ENCODE data around the gene ITGA2.
"Not testable (repeated sequence)": the region's sequence is repeated elsewhere in the genome, so short reads cannot be mapped to it uniquely, and the experiment has no call there.

ITGA2 gene

GRCh38 chr5:52961274-52961681, 27.9 kb upstream of the ITGA2 start:
- DNase-seq (ENCODE audit: low read depth in 1 of 2, low spot score in 1 of 2): no peak
- Histone ChIP-seq H3K27me3 (ENCODE audit: insufficient read depth, poor library complexity, severe bottlenecking) (no peaks in the 10 kb centered on the region), H3K27ac (replicated peaks) (no peak overlapping the region), H3K4me3 (replicated peaks; ENCODE audit: insufficient read depth, low read length) (no peak overlapping the region)
- TF ChIP-seq, protein P1, sequence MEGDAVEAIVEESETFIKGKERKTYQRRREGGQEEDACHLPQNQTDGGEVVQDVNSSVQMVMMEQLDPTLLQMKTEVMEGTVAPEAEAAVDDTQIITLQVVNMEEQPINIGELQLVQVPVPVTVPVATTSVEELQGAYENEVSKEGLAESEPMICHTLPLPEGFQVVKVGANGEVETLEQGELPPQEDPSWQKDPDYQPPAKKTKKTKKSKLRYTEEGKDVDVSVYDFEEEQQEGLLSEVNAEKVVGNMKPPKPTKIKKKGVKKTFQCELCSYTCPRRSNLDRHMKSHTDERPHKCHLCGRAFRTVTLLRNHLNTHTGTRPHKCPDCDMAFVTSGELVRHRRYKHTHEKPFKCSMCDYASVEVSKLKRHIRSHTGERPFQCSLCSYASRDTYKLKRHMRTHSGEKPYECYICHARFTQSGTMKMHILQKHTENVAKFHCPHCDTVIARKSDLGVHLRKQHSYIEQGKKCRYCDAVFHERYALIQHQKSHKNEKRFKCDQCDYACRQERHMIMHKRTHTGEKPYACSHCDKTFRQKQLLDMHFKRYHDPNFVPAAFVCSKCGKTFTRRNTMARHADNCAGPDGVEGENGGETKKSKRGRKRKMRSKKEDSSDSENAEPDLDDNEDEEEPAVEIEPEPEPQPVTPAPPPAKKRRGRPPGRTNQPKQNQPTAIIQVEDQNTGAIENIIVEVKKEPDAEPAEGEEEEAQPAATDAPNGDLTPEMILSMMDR (IDR thresholded peaks at IDR 0.05; ENCODE audit: insufficient read depth, low read length): no peak
- TF ChIP-seq REST (IDR thresholded peaks at IDR 0.05; ENCODE audit: insufficient replicate concordance, low read depth) (no peak), POLR2AphosphoS5 (IDR thresholded peaks at IDR 0.05; ENCODE audit: low read depth) (no peak), SPI1 (IDR thresholded peaks at IDR 0.05; ENCODE audit: borderline replicate concordance, low read depth) (no peak), GABPA (IDR thresholded peaks at IDR 0.05; ENCODE audit: low read depth) (no peak)

DNA sequence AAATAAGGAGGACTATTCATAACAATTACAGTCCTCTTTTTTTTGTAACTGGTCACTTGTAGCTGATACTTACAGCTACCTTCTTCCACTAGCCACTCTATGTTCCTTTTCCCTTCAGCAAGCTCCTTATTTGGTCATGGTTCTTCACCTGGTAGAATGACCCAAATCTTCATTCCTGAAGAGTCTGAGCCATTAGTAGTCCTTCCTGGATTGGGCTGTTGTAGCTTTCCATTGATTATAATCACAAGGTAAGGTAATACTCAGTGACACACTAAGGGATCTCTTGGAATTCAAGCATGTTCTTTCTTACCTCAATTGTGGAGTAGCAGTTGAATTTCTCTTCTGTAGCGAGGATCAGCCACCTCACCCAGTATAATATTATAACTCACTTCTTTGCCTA, 25.5 kb upstream of the ITGA2 start:
- Histone ChIP-seq H3K27me3 (ENCODE audit: insufficient read depth, poor library complexity, severe bottlenecking) (no peaks in the 10 kb centered on the region), H3K27ac (replicated peaks) (no peak overlapping the region), H3K4me3 (replicated peaks; ENCODE audit: insufficient read depth, low read length) (no peak overlapping the region)
- DNase-seq (ENCODE audit: low read depth in 1 of 2, low spot score in 1 of 2): no peak
- TF ChIP-seq REST (IDR thresholded peaks at IDR 0.05; ENCODE audit: insufficient replicate concordance, low read depth) (no peak), SPI1 (IDR thresholded peaks at IDR 0.05; ENCODE audit: borderline replicate concordance, low read depth) (no peak), GABPA (IDR thresholded peaks at IDR 0.05; ENCODE audit: low read depth) (no peak)
- TF ChIP-seq, protein P1 (IDR thresholded peaks at IDR 0.05; ENCODE audit: insufficient read depth, low read length): no peak

GRCh38 chr5:52964138-52964537, 25.0 kb upstream of the ITGA2 start:
- H3K4me3 ChIP-seq (replicated peaks; ENCODE audit: insufficient read depth, low read length): no peak overlapping the region
- H3K27me3 ChIP-seq (ENCODE audit: insufficient read depth, poor library complexity, severe bottlenecking): no peaks in the 10 kb centered on the region
- no peak for TF ChIP-seq REST (IDR thresholded peaks at IDR 0.05; ENCODE audit: insufficient replicate concordance, low read depth)
- TF ChIP-seq SPI1 (IDR thresholded peaks at IDR 0.05; ENCODE audit: borderline replicate concordance, low read depth): no peak
- TF ChIP-seq GABPA (IDR thresholded peaks at IDR 0.05; ENCODE audit: low read depth): no peak
- TF ChIP-seq, protein P1 (IDR thresholded peaks at IDR 0.05; ENCODE audit: insufficient read depth, low read length): no peak
- no peak for TF ChIP-seq POLR2AphosphoS5 (IDR thresholded peaks at IDR 0.05; ENCODE audit: low read depth)
- no peak overlapping the region for H3K27ac ChIP-seq (replicated peaks)
- DNase-seq (ENCODE audit: low read depth in 1 of 2, low spot score in 1 of 2): no peak

GRCh38 chr5:52976157-52976556, 13.0 kb upstream of the ITGA2 start:
- H3K27me3 ChIP-seq (ENCODE audit: insufficient read depth, poor library complexity, severe bottlenecking); H3K4me3 ChIP-seq (replicated peaks; ENCODE audit: insufficient read depth, low read length); DNase-seq (ENCODE audit: low read depth in 1 of 2, low spot score in 1 of 2); H3K27ac ChIP-seq (replicated peaks): not testable (repeated sequence)
